Neutrophil (primary cell): Measurements from ENCODE around the gene RAB9B.

Source experiments
- H3K27ac ChIP-seq: fragments of 200-600 bp; sonication (generic); 2 replicates; pipeline ENCODE4 v1.5.1; 2016; ENCODE audit warnings: mild to moderate bottlenecking, moderate library complexity
- H3K27me3 ChIP-seq: fragments of 200-600 bp; sonication (generic); 2 replicates; pipeline ENCODE4 v1.6.0; 2016; ENCODE audit warnings: mild to moderate bottlenecking
- H3K36me3 ChIP-seq: fragments of 200-600 bp; sonication (generic); 2 replicates; pipeline ENCODE4 v1.5.1; 2017
- H3K4me1 ChIP-seq, 2 experiments: fragments of 200-600 bp in 1 of 2; sonication (generic) in 1 of 2; 1 replicate in 1 of 2; 2 replicates in 1 of 2; pipeline versions ENCODE4 v1.5.1 to v1.6.1; 2013 to 2016; ENCODE audit warnings: low read depth in 1 of 2, low read length in 1 of 2, mild to moderate bottlenecking in 1 of 2, moderate library complexity in 1 of 2; ENCODE audit not compliant: control insufficient read depth in 1 of 2, insufficient read depth in 1 of 2
- H3K4me3 ChIP-seq, 2 experiments: fragments of 200-600 bp in 1 of 2; sonication (generic) in 1 of 2; 1 replicate in 1 of 2; 2 replicates in 1 of 2; pipeline ENCODE4 v1.5.1; 2013 to 2016; ENCODE audit warnings: low read depth in 1 of 2, low read length in 1 of 2, mild to moderate bottlenecking in 1 of 2, moderate library complexity in 1 of 2
- H3K9me3 ChIP-seq: fragments of 200-600 bp; sonication (generic); 2 replicates; pipeline ENCODE4 v1.5.1; 2016
- TF ChIP-seq, protein P1 (sequence below): fragments of 200-600 bp; sonication (generic); IDR thresholded peaks from 2 replicates; pipeline ENCODE4 v1.5.1; 2016; ENCODE audit warnings: antibody characterized with exemption

The RAB9B gene

DNA sequence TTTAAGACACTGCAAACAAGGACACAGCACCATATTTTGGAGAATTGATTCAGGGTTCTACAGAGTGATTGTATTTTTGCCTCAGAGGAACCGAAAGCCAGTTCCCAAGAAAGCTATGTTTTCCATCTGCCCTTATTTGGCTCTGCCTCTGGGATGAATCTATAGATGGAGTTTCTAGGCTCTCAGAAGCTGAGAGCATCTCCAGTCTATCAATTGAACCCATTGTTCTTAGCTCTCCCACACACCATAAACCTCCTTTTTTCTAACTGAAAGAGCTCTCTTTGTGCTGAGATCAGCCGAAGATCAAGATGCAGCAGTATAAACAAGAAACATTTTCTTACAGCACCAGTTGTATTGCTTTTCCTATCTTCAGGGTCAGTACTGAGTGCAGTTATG is 38.5 kb downstream of the RAB9B start:
- TF ChIP-seq, protein P1, sequence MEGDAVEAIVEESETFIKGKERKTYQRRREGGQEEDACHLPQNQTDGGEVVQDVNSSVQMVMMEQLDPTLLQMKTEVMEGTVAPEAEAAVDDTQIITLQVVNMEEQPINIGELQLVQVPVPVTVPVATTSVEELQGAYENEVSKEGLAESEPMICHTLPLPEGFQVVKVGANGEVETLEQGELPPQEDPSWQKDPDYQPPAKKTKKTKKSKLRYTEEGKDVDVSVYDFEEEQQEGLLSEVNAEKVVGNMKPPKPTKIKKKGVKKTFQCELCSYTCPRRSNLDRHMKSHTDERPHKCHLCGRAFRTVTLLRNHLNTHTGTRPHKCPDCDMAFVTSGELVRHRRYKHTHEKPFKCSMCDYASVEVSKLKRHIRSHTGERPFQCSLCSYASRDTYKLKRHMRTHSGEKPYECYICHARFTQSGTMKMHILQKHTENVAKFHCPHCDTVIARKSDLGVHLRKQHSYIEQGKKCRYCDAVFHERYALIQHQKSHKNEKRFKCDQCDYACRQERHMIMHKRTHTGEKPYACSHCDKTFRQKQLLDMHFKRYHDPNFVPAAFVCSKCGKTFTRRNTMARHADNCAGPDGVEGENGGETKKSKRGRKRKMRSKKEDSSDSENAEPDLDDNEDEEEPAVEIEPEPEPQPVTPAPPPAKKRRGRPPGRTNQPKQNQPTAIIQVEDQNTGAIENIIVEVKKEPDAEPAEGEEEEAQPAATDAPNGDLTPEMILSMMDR = no peak
- Histone ChIP-seq H3K9me3 (no peaks in the 10 kb centered on the region), H3K36me3 (no peaks in the 10 kb centered on the region), H3K27ac (no peak overlapping the region), H3K27me3 (no peaks in the 10 kb centered on the region), H3K4me1 (no peaks in the 10 kb centered on the region), H3K4me3 (no peak overlapping the region)

DNA sequence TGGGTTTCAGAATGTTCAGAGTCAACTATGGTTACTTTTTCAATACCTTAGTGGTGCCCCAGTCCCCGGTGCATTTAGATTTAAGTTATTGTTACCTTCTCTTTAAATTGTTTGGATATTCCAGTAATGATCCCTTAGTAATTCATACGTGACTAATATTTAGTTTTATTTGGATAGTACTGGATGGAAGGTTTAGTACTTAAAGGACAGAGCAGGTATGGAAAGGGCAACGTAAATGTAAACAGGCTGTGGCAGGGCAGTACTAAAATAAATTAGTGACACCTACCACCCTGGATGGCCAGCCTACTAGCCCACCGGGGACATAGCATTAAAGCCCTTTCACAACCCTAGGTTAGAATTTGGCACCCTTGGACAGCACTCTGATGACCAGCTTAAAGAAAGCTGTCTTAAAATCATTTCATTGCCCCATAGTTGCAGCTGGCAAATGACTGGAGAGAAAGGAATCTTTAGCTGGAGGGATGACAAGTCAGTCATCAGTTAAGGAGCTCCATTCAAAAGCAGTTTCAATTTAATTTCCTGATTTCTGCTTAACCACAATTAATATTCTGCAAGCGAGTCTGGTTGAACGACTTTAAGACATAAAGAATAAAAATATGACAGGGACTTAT is 39.0 kb downstream of the RAB9B start:
- Histone ChIP-seq H3K27ac (no peak overlapping the region), H3K9me3 (no peaks in the 10 kb centered on the region), H3K36me3 (no peaks in the 10 kb centered on the region), H3K4me1 (no peaks in the 10 kb centered on the region), H3K4me3 (no peak overlapping the region), H3K27me3 (no peaks in the 10 kb centered on the region)
- TF ChIP-seq, protein P1 = no peak

DNA sequence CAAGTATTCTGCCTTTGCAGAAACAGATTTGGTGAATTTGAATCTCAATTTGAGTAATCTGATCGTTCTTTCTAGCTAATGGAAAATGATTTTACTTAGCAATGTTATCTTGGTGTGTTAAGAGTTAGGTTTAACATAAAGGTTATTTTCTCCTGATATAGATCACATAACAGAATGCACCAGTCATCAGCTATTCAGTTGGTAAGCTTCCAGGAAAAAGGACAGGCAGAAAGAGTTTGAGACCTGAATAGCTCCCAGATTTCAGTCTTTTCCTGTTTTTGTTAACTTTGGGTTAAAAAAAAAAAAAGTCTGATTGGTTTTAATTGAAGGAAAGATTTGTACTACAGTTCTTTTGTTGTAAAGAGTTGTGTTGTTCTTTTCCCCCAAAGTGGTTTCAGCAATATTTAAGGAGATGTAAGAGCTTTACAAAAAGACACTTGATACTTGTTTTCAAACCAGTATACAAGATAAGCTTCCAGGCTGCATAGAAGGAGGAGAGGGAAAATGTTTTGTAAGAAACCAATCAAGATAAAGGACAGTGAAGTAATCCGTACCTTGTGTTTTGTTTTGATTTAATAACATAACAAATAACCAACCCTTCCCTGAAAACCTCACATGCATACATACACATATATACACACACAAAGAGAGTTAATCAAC is 40.1 kb downstream of the RAB9B start:
- H3K36me3 ChIP-seq = no peaks in the 10 kb centered on the region
- TF ChIP-seq, protein P1 = no peak
- no peaks in the 10 kb centered on the region for H3K27me3 ChIP-seq
- H3K4me1 ChIP-seq = no peaks in the 10 kb centered on the region
- H3K27ac ChIP-seq = no peak overlapping the region
- H3K9me3 ChIP-seq = no peaks in the 10 kb centered on the region
- H3K4me3 ChIP-seq = no peak overlapping the region

DNA sequence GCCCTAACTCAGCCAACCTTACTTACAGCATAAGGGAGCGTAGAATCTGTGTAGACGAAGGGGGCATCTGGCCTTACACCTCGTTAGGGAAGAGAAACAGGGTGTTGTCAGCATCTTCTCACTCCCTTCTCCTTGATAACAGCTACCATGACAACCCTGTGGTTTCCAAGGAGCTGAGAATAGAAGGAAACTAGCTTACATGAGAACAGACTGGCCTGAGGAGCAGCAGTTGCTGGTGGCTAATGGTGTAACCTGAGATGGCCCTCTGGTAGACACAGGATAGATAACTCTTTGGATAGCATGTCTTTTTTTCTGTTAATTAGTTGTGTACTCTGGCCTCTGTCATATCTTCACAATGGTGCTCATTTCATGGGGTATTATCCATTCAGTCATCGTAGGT is 40.8 kb downstream of the RAB9B start:
- TF ChIP-seq, protein P1 = no peak
- Histone ChIP-seq H3K36me3 (no peaks in the 10 kb centered on the region), H3K9me3 (no peaks in the 10 kb centered on the region), H3K4me3 (no peak overlapping the region), H3K4me1 (no peaks in the 10 kb centered on the region), H3K27me3 (no peaks in the 10 kb centered on the region), H3K27ac (no peak overlapping the region)

DNA sequence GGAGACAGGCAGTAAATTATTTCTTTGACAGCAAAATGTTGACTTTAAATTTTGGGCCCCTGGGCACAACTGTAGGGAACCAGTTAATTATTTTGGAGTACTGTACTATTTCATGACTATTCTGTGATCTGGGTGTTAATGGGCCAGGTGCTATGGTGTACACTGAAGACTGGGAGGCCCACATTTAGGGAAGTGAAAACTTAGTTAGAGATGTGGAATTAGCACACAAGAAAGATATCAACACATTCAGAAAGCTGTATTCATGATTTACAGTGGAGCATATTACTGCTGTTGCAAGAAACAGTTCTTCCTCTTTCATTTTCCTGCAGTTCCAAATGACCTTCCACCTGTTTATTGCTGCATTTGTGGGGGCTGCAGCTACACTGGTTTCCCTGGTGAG is 43.1 kb downstream of the RAB9B start:
- H3K4me3 ChIP-seq = no peak overlapping the region
- TF ChIP-seq, protein P1 = no peak
- no peaks in the 10 kb centered on the region for H3K27me3 ChIP-seq
- H3K36me3 ChIP-seq = no peaks in the 10 kb centered on the region
- H3K4me1 ChIP-seq = no peaks in the 10 kb centered on the region
- H3K27ac ChIP-seq = no peak overlapping the region
- H3K9me3 ChIP-seq = no peaks in the 10 kb centered on the region
